IMR-90 (cell line): ENCODE data around the gene TLR9. TPM values are rescaled to one million over a fixed set of nuclear protein-coding genes. Genes with fewer than 3 reads are reported as not detected.

Experiments
- ATAC-seq: fragments of 200-7000 bp; cut with Tn5 transposase; 2 replicates; pipeline ENCODE4 v1.9.1; 2020; ENCODE audit warnings: low read depth, mild to moderate bottlenecking, moderate library complexity
- BruUV-seq: library from RNA; stranded (reverse); fragments of 400-500 nt; replicated peaks from 2 replicates; lab custom pipeline; 2021; lab: Mats Ljungman, UMichigan
- CTCF ChIA-PET: fragments of 300-600 bp; formaldehyde crosslinking; extraction: SDS; loops from one replicate; lab custom pipeline; 2021; ENCODE audit warnings: antibody characterized with exemption; lab: Yijun Ruan, JAX
- POLR2A ChIA-PET: fragments of 300-600 bp; sonication (Branson Sonifier 250); formaldehyde crosslinking; loops from one replicate; lab custom pipeline; 2022; ENCODE audit warnings: antibody characterized with exemption; ENCODE audit not compliant: unreplicated experiment; lab: Charles Lee
- DNase-seq: peaks from one replicate; pipeline ENCODE4 v3.0.0; 2013
- H2AFZ ChIP-seq: replicated peaks from 2 replicates; pipeline ENCODE3; 2013; ENCODE audit warnings: low read length, mild to moderate bottlenecking; ENCODE audit not compliant: poor library complexity
- H2AK5ac ChIP-seq: 2 replicates; pipeline ENCODE4 v1.6.1; 2013; ENCODE audit warnings: low read depth, low read length, inconsistent platforms
- H2AK9ac ChIP-seq: replicated peaks from 2 replicates; pipeline ENCODE3; 2013; ENCODE audit warnings: mild to moderate bottlenecking, low read depth, low read length, moderate library complexity; ENCODE audit not compliant: poor library complexity
- H2BK120ac ChIP-seq: 2 replicates; pipeline ENCODE4 v1.6.1; 2013; ENCODE audit warnings: low read depth, low read length, inconsistent platforms
- H2BK15ac ChIP-seq: 3 replicates; pipeline ENCODE4 v1.6.1; 2013; ENCODE audit warnings: low read depth, low read length, inconsistent platforms
- H2BK20ac ChIP-seq: 2 replicates; pipeline ENCODE4 v1.6.1; 2013; ENCODE audit warnings: low read depth, mild to moderate bottlenecking, inconsistent platforms, low read length, moderate library complexity
- H2BK5ac ChIP-seq: 2 replicates; pipeline ENCODE4 v1.6.1; 2013; ENCODE audit warnings: mild to moderate bottlenecking, low read depth, low read length, inconsistent platforms; ENCODE audit not compliant: poor library complexity, severe bottlenecking
- H3K14ac ChIP-seq: replicated peaks from 2 replicates; pipeline ENCODE4 v1.6.1; 2013; ENCODE audit warnings: low read depth, low read length, inconsistent platforms
- H3K18ac ChIP-seq: 2 replicates; pipeline ENCODE4 v1.6.1; 2013; ENCODE audit warnings: low read depth, low read length, control low read depth
- H3K23ac ChIP-seq: 2 replicates; pipeline ENCODE4 v1.6.1; 2013; ENCODE audit warnings: low read depth, low read length, inconsistent platforms
- H3K27ac ChIP-seq: 2 replicates; pipeline ENCODE4 v1.5.1; 2013; ENCODE audit warnings: mild to moderate bottlenecking, control low read depth, low read length; ENCODE audit not compliant: insufficient read depth
- H3K27me3 ChIP-seq: 2 replicates; pipeline ENCODE4 v1.6.1; 2013; ENCODE audit warnings: low read length; ENCODE audit not compliant: control insufficient read depth, insufficient read depth
- H3K36me3 ChIP-seq: 2 replicates; pipeline ENCODE4 v1.6.1; 2013; ENCODE audit warnings: low read length, mixed read lengths; ENCODE audit not compliant: control insufficient read depth, insufficient read depth
- H3K4ac ChIP-seq: 2 replicates; pipeline ENCODE4 v1.6.1; 2013; ENCODE audit warnings: low read depth, low read length, inconsistent platforms
- H3K4me1 ChIP-seq: 2 replicates; pipeline ENCODE4 v1.6.1; 2013; ENCODE audit warnings: low read length, mixed read lengths; ENCODE audit not compliant: control insufficient read depth, insufficient read depth
- H3K4me2 ChIP-seq: 2 replicates; pipeline ENCODE4 v1.6.1; 2013; ENCODE audit warnings: low read depth, mild to moderate bottlenecking, control low read depth, low read length, moderate library complexity
- H3K4me3 ChIP-seq: 2 replicates; pipeline ENCODE4 v1.5.1; 2013; ENCODE audit warnings: low read depth, mild to moderate bottlenecking, control low read depth, low read length, moderate library complexity; ENCODE audit not compliant: insufficient read depth
- H3K56ac ChIP-seq: 2 replicates; pipeline ENCODE4 v1.6.1; 2013; ENCODE audit warnings: low read length, inconsistent platforms; ENCODE audit not compliant: insufficient read depth; ENCODE audit errors: extremely low read depth
- H3K79me1 ChIP-seq, 2 experiments: 2 replicates each; pipeline ENCODE4 v1.6.1; 2013; ENCODE audit warnings: low read length in 2 of 2, inconsistent platforms in 1 of 2, low read depth in 1 of 2
- H3K9ac ChIP-seq: 2 replicates; pipeline ENCODE4 v1.6.1; 2013; ENCODE audit warnings: low read depth, low read length, control low read depth
- H3K9me1 ChIP-seq: 2 replicates; pipeline ENCODE4 v1.6.1; 2013; ENCODE audit warnings: low read length, inconsistent platforms; ENCODE audit not compliant: insufficient read depth
- H3K9me3 ChIP-seq: 2 replicates; pipeline ENCODE4 v1.6.1; 2013; ENCODE audit warnings: low read length; ENCODE audit not compliant: control insufficient read depth, insufficient read depth
- H4K20me1 ChIP-seq: 2 replicates; pipeline ENCODE4 v1.6.1; 2013; ENCODE audit warnings: low read length, inconsistent platforms; ENCODE audit not compliant: insufficient read depth
- H4K5ac ChIP-seq: 2 replicates; pipeline ENCODE4 v1.6.1; 2013; ENCODE audit warnings: mild to moderate bottlenecking, low read depth, low read length, control low read depth
- H4K8ac ChIP-seq, 2 experiments: 2 replicates each; pipeline ENCODE4 v1.6.1; 2013; ENCODE audit warnings: low read depth in 2 of 2, low read length in 2 of 2, control low read depth in 1 of 2, inconsistent platforms in 1 of 2
- H4K91ac ChIP-seq: 2 replicates; pipeline ENCODE4 v1.6.1; 2013; ENCODE audit warnings: low read depth, low read length, inconsistent platforms; ENCODE audit not compliant: insufficient read depth
- BHLHE40 ChIP-seq: fragments of 150-350 bp; IDR thresholded peaks from 2 replicates; pipeline ENCODE4 v1.6.1; 2016; ENCODE audit warnings: mild to moderate bottlenecking, low read depth, low read length
- CEBPB ChIP-seq: IDR thresholded peaks from 2 replicates; pipeline ENCODE4 v1.6.1; 2012; ENCODE audit warnings: low read depth, low read length, improper control_type of control experiment
- CHD1 ChIP-seq: IDR thresholded peaks from 2 replicates; pipeline ENCODE4 v1.6.1; 2012; ENCODE audit warnings: low read depth, low read length, improper control_type of control experiment
- FOS ChIP-seq: fragments of 150-350 bp; IDR thresholded peaks from 2 replicates; pipeline ENCODE4 v1.6.1; 2016; ENCODE audit warnings: low read depth, low read length
- MXI1 ChIP-seq: IDR thresholded peaks from 2 replicates; pipeline ENCODE4 v1.6.1; 2012; ENCODE audit warnings: low read depth, mild to moderate bottlenecking, low read length, moderate library complexity, borderline replicate concordance
- NFE2L2 ChIP-seq: fragments of 150-350 bp; IDR thresholded peaks from 2 replicates; pipeline ENCODE4 v1.6.1; 2016; ENCODE audit warnings: low read depth, mild to moderate bottlenecking, low read length
- POLR2A ChIP-seq: IDR thresholded peaks from 2 replicates; pipeline ENCODE4 v1.6.1; 2012; ENCODE audit warnings: mild to moderate bottlenecking, low read depth, low read length
- RAD21 ChIP-seq: IDR thresholded peaks from 2 replicates; pipeline ENCODE4 v1.6.1; 2012; ENCODE audit warnings: low read length, improper control_type of control experiment
- RCOR1 ChIP-seq: IDR thresholded peaks from 2 replicates; pipeline ENCODE4 v1.6.1; 2012; ENCODE audit warnings: mild to moderate bottlenecking, low read length, improper control_type of control experiment; ENCODE audit not compliant: insufficient replicate concordance
- RFX5 ChIP-seq: IDR thresholded peaks from 2 replicates; pipeline ENCODE4 v1.8.0; 2012; ENCODE audit warnings: low read depth, mild to moderate bottlenecking, low read length, moderate library complexity
- WGBS, 2 experiments: methylation state at CpG; one replicate each; pipeline versions ENCODE4 v1.1.5 to v1.1.7; 2013; ENCODE audit warnings: missing lambda C conversion rate in 2 of 2; ENCODE audit not compliant: insufficient read length in 1 of 2; ENCODE audit errors: extremely low coverage in 2 of 2; 5-methylcytosine and 5-hydroxymethylcytosine counted together
- dilution Hi-C: fragments of 300-500 bp; cut with HindIII; formaldehyde crosslinking; loops from one replicate; pipeline ENCODE4 v1.14.3; 2018; ENCODE audit warnings: low sequenced_read_pairs; ENCODE audit not compliant: unreplicated experiment
- in situ Hi-C: fragments of 300-500 bp; cut with MboI; formaldehyde crosslinking; loops from 3 replicates; pipeline ENCODE4 v1.14.3; 2019; ENCODE audit warnings: low sequenced_read_pairs, inconsistent platforms, mixed read lengths
- intact Hi-C: fragments of 100-400 bp; cut with micrococcal nuclease; formaldehyde crosslinking; loops from 2 replicates; pipeline ENCODE4 v1.10.0; 2022
- polyA plus RNA-seq, 3 experiments: library from polyadenylated mRNA; depleted of rRNA; stranded (reverse); fragments of >200 nt; gene quantifications; 2 replicates each; pipeline ENCODE4 v1.2.3, GENCODE V29; 2012; ENCODE audit warnings: low replicate concordance in 1 of 3
- total RNA-seq: library from RNA; depleted of rRNA; stranded (reverse); fragments of >200 nt; gene quantifications from 2 replicates; pipeline ENCODE4 v1.2.3, GENCODE V29; 2012
- TF ChIP-seq, protein P1 (sequence below): conservative IDR thresholded peaks from 2 replicates; pipeline ENCODE4 v1.5.1; 2012; ENCODE audit warnings: mild to moderate bottlenecking, low read depth, low read length, improper control_type of control experiment
- TF ChIP-seq, protein P2 (sequence below): fragments of 150-350 bp; IDR thresholded peaks from 2 replicates; pipeline ENCODE4 v1.6.1; 2016; ENCODE audit warnings: low read depth, mild to moderate bottlenecking, low read length, moderate library complexity, borderline replicate concordance
- TF ChIP-seq, protein P3 (sequence below): fragments of 150-350 bp; IDR thresholded peaks from 2 replicates; pipeline ENCODE4 v1.6.1; 2017; ENCODE audit warnings: mild to moderate bottlenecking, antibody characterized with exemption, low read length, low read depth

The TLR9 gene
- total and polyA plus RNA-seq, 2 of the 4 experiments (the other 2 are of a cell fraction): not detected

DNA sequence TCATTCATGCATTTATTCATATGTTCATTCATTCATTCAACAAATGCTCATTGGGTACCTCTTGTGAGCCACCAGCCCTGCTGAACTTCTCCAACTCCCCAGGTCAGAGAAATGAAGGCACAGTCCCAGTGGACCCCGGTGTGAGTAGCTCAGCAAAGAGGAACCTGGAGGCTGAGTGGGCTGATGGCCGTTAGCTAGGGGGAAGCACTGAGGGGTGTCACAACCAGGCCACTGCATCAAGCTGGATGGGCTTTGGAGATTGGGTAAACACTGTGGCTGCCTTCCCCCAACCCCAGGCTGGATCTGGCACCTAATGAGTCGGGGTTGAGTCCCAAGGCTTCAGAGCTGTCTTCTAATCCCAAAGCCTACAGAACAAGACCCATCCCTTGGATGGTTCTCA lies 39.6 kb downstream of the TLR9 start:
- H3K4ac ChIP-seq: no peak overlapping the region
- H3K9ac ChIP-seq: no peak overlapping the region
- TF ChIP-seq BHLHE40 (no peak), MXI1 (no peak), POLR2A (no peak), RAD21 (no peak), RCOR1 (no peak), CEBPB (no peak), RFX5 (no peak), FOS (no peak), CHD1 (no peak), NFE2L2 (no peak)
- TF ChIP-seq, protein P1, sequence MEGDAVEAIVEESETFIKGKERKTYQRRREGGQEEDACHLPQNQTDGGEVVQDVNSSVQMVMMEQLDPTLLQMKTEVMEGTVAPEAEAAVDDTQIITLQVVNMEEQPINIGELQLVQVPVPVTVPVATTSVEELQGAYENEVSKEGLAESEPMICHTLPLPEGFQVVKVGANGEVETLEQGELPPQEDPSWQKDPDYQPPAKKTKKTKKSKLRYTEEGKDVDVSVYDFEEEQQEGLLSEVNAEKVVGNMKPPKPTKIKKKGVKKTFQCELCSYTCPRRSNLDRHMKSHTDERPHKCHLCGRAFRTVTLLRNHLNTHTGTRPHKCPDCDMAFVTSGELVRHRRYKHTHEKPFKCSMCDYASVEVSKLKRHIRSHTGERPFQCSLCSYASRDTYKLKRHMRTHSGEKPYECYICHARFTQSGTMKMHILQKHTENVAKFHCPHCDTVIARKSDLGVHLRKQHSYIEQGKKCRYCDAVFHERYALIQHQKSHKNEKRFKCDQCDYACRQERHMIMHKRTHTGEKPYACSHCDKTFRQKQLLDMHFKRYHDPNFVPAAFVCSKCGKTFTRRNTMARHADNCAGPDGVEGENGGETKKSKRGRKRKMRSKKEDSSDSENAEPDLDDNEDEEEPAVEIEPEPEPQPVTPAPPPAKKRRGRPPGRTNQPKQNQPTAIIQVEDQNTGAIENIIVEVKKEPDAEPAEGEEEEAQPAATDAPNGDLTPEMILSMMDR: no peak
- TF ChIP-seq, protein P2, sequence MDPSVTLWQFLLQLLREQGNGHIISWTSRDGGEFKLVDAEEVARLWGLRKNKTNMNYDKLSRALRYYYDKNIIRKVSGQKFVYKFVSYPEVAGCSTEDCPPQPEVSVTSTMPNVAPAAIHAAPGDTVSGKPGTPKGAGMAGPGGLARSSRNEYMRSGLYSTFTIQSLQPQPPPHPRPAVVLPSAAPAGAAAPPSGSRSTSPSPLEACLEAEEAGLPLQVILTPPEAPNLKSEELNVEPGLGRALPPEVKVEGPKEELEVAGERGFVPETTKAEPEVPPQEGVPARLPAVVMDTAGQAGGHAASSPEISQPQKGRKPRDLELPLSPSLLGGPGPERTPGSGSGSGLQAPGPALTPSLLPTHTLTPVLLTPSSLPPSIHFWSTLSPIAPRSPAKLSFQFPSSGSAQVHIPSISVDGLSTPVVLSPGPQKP: no peak
- TF ChIP-seq, protein P3, sequence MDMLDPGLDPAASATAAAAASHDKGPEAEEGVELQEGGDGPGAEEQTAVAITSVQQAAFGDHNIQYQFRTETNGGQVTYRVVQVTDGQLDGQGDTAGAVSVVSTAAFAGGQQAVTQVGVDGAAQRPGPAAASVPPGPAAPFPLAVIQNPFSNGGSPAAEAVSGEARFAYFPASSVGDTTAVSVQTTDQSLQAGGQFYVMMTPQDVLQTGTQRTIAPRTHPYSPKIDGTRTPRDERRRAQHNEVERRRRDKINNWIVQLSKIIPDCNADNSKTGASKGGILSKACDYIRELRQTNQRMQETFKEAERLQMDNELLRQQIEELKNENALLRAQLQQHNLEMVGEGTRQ: no peak
- no peaks in the 10 kb centered on the region for H3K9me3 ChIP-seq
- H2AFZ ChIP-seq: no peak overlapping the region
- WGBS, 2 experiments: no CpG with 5 or more reads among the region's 3 CpGs
- no peak overlapping the region for H2BK20ac ChIP-seq
- no peak overlapping the region for H4K8ac ChIP-seq
- no TSS peak for BruUV-seq
- H3K36me3 ChIP-seq: no peaks in the 10 kb centered on the region
- H2AK9ac ChIP-seq: no peak overlapping the region
- no peak overlapping the region for H3K23ac ChIP-seq
- no peak overlapping the region for H4K91ac ChIP-seq
- H3K18ac ChIP-seq: no peak overlapping the region
- no peak overlapping the region for H2BK15ac ChIP-seq
- H3K4me2 ChIP-seq: no peak overlapping the region
- H2AK5ac ChIP-seq: no peak overlapping the region
- ChIA-PET POLR2A (no interaction called here), CTCF (no interaction called here)
- no peak overlapping the region for H3K27ac ChIP-seq
- ATAC-seq (no peak), DNase-seq (no peak)
- no peak overlapping the region for H3K4me3 ChIP-seq
- H4K20me1 ChIP-seq: no peaks in the 10 kb centered on the region
- intact Hi-C loops (no loop called here), dilution Hi-C loops (no loop called here), in situ Hi-C loops (no loop called here)
- H3K27me3 ChIP-seq: peaks cover 2% of the 10 kb centered on the region
- peaks cover 9% of the 10 kb centered on the region for H3K4me1 ChIP-seq
- H3K14ac ChIP-seq: no peak overlapping the region
- H2BK5ac ChIP-seq: no peak overlapping the region
- 0 out of 4 replicates have a peak, but pooled peaks cover 0 to 3% of the 10 kb centered on the region in 2 experiments for H3K79me1 ChIP-seq
- H3K9me1 ChIP-seq: peaks cover 8% of the 10 kb centered on the region
- no peak overlapping the region for H3K56ac ChIP-seq
- no peak overlapping the region for H2BK120ac ChIP-seq
- no peak overlapping the region for H4K5ac ChIP-seq
